Measurements from ENCODE around the gene R3HDML. TPM values are rescaled to one million over a fixed set of nuclear protein-coding genes. Genes with fewer than 3 reads are reported as not detected.
A peak's percentile ranks its signal among the peaks of the same experiment; 100 is the strongest.

The R3HDML gene
- total RNA-seq, 1 donor from 2014 or later, result not detected

DNA sequence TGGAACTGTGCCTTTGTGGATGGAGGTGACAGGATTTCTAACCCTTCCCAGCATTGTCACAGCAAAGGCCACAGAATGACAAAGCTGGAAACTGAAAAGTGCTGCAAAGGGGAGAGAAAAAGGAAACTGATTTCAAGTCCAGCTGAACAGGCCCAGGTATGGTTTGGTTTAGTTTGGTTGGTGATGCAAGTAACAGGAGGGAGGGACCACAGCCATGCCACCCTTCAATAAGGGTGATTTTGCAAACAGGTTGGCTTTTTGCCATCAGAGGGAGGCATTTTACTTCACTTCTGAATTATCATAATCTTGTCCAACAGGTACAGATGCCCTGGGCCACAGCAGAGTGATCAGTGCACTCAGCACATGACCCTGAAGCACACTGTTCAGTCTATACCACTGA is 32.5 kb upstream of the R3HDML start:
- H3K36me3 Mint-ChIP-seq (ENCODE audit: unreplicated experiment), result no peaks in the 10 kb centered on the region
- TF ChIP-seq, protein P1, sequence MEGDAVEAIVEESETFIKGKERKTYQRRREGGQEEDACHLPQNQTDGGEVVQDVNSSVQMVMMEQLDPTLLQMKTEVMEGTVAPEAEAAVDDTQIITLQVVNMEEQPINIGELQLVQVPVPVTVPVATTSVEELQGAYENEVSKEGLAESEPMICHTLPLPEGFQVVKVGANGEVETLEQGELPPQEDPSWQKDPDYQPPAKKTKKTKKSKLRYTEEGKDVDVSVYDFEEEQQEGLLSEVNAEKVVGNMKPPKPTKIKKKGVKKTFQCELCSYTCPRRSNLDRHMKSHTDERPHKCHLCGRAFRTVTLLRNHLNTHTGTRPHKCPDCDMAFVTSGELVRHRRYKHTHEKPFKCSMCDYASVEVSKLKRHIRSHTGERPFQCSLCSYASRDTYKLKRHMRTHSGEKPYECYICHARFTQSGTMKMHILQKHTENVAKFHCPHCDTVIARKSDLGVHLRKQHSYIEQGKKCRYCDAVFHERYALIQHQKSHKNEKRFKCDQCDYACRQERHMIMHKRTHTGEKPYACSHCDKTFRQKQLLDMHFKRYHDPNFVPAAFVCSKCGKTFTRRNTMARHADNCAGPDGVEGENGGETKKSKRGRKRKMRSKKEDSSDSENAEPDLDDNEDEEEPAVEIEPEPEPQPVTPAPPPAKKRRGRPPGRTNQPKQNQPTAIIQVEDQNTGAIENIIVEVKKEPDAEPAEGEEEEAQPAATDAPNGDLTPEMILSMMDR (IDR thresholded peaks at IDR 0.05), result no peak
- H3K9me3 Mint-ChIP-seq (ENCODE audit: unreplicated experiment), result no peaks in the 10 kb centered on the region
- no peak for DNase-seq (ENCODE audit: extremely low spot score, unreplicated experiment)
- H3K27ac Mint-ChIP-seq (ENCODE audit: unreplicated experiment), result no peak overlapping the region
- no peak overlapping the region for H3K4me3 Mint-ChIP-seq (ENCODE audit: unreplicated experiment)
- H3K4me1 Mint-ChIP-seq (ENCODE audit: unreplicated experiment), result peaks cover 2% of the 10 kb centered on the region
- no peaks in the 10 kb centered on the region for H3K27me3 Mint-ChIP-seq (ENCODE audit: unreplicated experiment)

DNA sequence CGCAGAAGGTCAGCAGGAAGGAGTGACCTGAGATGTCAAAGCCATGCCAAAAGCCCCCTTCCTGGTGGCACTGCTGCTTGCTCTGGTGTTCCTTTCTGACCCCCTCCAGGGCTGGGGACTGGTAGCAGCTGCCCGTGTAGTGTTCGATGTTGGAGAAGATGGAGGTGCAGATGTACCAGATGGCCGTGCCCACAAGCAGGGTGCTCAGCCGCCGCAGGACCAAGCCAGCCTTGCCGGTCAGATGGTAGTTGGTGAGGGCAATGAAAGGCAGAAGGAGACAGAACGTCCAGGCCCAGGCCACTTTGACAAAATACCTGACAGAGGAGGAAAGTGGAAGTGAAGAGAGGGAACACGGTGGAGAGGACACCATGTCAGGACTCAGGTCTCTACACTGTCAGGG is 29.9 kb upstream of the R3HDML start:
- TF ChIP-seq, protein P1 (IDR thresholded peaks at IDR 0.05), result no peak
- DNase-seq (ENCODE audit: extremely low spot score, unreplicated experiment), result no peak
- H3K4me3 Mint-ChIP-seq (ENCODE audit: unreplicated experiment), result no peak overlapping the region
- H3K27ac Mint-ChIP-seq (ENCODE audit: unreplicated experiment), result no peak overlapping the region
- no peaks in the 10 kb centered on the region for H3K27me3 Mint-ChIP-seq (ENCODE audit: unreplicated experiment)
- no peaks in the 10 kb centered on the region for H3K36me3 Mint-ChIP-seq (ENCODE audit: unreplicated experiment)
- peaks cover 17% of the 10 kb centered on the region for H3K4me1 Mint-ChIP-seq (ENCODE audit: unreplicated experiment)
- no peaks in the 10 kb centered on the region for H3K9me3 Mint-ChIP-seq (ENCODE audit: unreplicated experiment)

DNA sequence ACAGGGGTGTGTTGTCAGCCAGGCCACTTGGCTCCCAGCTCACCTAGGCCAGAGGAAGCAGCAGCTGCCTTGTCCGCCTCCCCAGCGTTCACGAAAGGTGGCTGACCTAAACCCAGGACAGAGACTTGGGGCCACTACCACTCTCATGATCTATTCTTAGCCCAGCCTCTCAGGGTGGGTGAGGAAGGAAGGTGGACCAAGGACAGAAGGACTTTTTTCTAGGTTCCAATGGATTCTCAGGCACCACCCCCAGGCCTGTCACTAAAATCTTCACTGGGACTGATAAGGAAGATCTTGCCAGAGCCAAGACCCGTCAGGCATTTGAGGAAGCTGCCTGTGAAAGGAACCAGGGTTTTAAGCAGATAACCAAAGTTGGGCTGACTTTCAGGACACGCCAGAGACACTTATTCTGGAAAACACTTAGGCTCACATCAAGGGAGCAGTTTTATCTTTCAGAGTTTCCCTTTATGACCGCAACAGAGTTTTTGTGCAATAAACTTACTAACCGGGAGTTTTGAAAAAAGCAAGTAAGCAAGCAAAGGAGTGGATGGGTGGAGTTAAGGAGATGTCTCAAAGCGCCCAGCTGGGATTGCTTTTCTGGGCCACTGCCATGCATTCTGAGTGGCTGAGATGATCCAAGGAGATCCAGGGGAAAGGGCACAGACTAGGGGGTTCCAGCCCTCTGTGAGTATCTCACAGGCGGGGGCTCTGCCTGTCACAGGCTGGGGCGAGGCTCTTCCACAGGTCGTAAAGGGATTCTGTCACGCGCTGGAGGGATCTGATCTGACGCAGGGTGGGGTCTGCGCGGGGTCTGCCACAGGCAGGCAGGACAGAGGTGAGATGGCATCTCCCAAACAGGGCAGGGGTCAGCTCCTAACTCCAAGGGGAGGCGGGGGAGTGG is 26.8 kb upstream of the R3HDML start:
- Mint-ChIP-seq H3K4me1 (ENCODE audit: unreplicated experiment) (peaks cover 17% of the 10 kb centered on the region), H3K9me3 (ENCODE audit: unreplicated experiment) (no peaks in the 10 kb centered on the region), H3K36me3 (ENCODE audit: unreplicated experiment) (no peaks in the 10 kb centered on the region), H3K27me3 (ENCODE audit: unreplicated experiment) (peaks cover 7% of the 10 kb centered on the region), H3K27ac (ENCODE audit: unreplicated experiment) (peak overlapping the region; percentile 67), H3K4me3 (ENCODE audit: unreplicated experiment) (peak overlapping the region; percentile 88)
- TF ChIP-seq, protein P1 (IDR thresholded peaks at IDR 0.05), result no peak
- DNase-seq (ENCODE audit: extremely low spot score, unreplicated experiment), result no peak

DNA sequence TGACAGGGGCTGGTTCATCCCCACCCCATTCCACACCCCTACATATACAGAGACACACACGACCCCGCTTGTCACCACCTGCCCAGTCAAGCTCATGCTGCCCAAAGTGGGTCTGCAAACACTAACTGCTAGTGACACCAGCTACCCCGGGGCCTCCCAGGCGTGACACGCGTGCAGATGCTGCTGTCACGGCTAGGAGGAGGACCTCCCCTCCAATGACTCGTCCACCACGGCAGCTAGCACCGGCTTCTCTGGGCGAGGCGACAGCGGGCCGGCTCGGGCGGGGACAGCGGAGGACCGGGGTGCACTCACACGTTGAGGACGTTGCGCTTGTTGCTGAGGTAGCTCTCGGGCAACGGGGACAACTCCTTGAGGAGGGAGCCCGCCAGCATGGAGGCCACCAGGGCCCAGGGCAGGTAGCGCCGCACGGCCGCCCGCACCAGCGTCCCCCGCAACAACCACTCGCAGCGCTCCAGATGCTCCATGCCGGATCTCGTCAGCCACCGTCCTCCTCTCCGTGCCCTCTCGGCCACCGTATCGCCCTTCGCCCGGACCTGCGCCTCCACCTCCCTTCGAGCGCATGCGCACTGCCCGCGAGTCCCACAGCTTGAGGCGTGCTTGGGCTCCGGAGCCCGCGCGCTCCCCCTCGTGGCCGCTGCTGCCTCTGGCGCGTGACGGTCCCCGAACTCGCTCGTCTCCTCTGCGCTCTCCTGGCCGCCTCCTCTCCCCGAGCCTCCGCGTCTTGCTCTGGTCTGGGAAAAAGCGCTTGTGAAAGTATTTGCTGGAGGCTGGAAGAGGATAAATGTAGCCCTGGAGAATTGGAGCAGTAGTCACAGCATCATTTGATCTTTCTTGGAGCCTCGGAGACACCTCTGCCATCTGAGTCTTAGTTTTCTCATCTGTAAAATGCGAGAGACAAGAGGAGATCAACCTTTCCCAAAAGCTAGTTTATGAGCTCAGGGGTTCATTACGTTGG is 25.9 kb upstream of the R3HDML start, which contains the start of gene FITM2:
Gene FITM2 (minus strand): TSS at position 539 of the 976 bp plus-strand sequence. CDS start 54 bp downstream, at position 485.
- TF ChIP-seq, protein P1 (IDR thresholded peaks at IDR 0.05), result peak; percentile 98
- peak within 1 kb of the TSS; percentile 88 for H3K4me3 Mint-ChIP-seq (ENCODE audit: unreplicated experiment)
- peaks cover 7% of the 10 kb centered on the region for H3K27me3 Mint-ChIP-seq (ENCODE audit: unreplicated experiment)
- H3K27ac Mint-ChIP-seq (ENCODE audit: unreplicated experiment), result peak within 1 kb of the TSS; percentile 67
- no peaks in the 10 kb centered on the region for H3K9me3 Mint-ChIP-seq (ENCODE audit: unreplicated experiment)
- peak; percentile 99 for DNase-seq (ENCODE audit: extremely low spot score, unreplicated experiment)
- H3K36me3 Mint-ChIP-seq (ENCODE audit: unreplicated experiment), result no peaks in the 10 kb centered on the region
- peaks cover 17% of the 10 kb centered on the region for H3K4me1 Mint-ChIP-seq (ENCODE audit: unreplicated experiment)

Data from osteocyte (in vitro differentiated cells).